Measurements from ENCODE around the gene GIGYF2.

DNA sequence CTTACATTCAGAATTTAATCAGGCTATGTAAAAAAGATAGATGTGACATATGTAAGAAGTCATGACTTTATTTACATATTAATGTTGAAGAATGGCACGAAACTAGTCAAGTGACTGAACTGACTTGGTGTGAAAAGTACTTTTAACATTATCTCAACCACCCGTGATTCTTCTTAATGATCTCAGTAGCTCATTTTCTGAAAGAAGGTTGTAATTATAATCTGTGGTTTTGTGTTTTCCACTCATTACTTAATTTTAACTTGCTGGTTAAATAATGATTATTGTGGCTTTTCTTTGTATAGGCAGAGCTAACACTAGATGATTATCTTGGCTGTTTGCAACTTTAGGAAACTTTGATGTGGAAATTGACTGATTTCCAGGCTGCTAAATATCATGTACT is 60.8 kb downstream of the GIGYF2 start:
- TF ChIP-seq, protein P1, sequence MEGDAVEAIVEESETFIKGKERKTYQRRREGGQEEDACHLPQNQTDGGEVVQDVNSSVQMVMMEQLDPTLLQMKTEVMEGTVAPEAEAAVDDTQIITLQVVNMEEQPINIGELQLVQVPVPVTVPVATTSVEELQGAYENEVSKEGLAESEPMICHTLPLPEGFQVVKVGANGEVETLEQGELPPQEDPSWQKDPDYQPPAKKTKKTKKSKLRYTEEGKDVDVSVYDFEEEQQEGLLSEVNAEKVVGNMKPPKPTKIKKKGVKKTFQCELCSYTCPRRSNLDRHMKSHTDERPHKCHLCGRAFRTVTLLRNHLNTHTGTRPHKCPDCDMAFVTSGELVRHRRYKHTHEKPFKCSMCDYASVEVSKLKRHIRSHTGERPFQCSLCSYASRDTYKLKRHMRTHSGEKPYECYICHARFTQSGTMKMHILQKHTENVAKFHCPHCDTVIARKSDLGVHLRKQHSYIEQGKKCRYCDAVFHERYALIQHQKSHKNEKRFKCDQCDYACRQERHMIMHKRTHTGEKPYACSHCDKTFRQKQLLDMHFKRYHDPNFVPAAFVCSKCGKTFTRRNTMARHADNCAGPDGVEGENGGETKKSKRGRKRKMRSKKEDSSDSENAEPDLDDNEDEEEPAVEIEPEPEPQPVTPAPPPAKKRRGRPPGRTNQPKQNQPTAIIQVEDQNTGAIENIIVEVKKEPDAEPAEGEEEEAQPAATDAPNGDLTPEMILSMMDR (IDR thresholded peaks at IDR 0.05), result no peak
- no peak for TF ChIP-seq POLR2A (IDR thresholded peaks at IDR 0.05)
- no peak for TF ChIP-seq POLR2AphosphoS5 (IDR thresholded peaks at IDR 0.05)

All from prostate gland (tissue), 2 donors.